BLaER1 treated with 17β-estradiol and CSF1 and Interleukin-3, amounts not matched to agents 10 nM and 100 nM (cell line): ENCODE results near the gene TLCD3A.

ENCODE experiments used
- H3K27ac ChIP-seq, 11 experiments: shearing (Covaris generic); formaldehyde crosslinking; 2 replicates each; pipeline ENCODE4 v1.8.1; 2022
- H3K27me3 ChIP-seq, 11 experiments: shearing (Covaris generic); formaldehyde crosslinking; 2 replicates each; pipeline ENCODE4 v1.8.1; 2022
- H3K36me3 ChIP-seq, 11 experiments: shearing (Covaris generic); formaldehyde crosslinking; 2 replicates each; pipeline ENCODE4 v1.8.1; 2022
- H3K4me1 ChIP-seq, 10 experiments: shearing (Covaris generic); formaldehyde crosslinking; 2 replicates each; pipeline ENCODE4 v1.8.1; 2022
- H3K4me2 ChIP-seq, 11 experiments: shearing (Covaris generic); formaldehyde crosslinking; 2 replicates each; pipeline ENCODE4 v1.8.1; 2022
- H3K4me3 ChIP-seq, 10 experiments: shearing (Covaris generic); formaldehyde crosslinking; 2 replicates each; pipeline ENCODE4 v1.8.1; 2022
- H3K9ac ChIP-seq, 11 experiments: shearing (Covaris generic); formaldehyde crosslinking; 2 replicates each; pipeline ENCODE4 v1.8.1; 2022
- H3K9me3 ChIP-seq, 11 experiments: shearing (Covaris generic); formaldehyde crosslinking; replicated peaks in 1 of 11; 2 replicates each; pipeline ENCODE4 v1.8.1; 2022
- H4K20me1 ChIP-seq, 11 experiments: shearing (Covaris generic); formaldehyde crosslinking; 2 replicates each; pipeline ENCODE4 v1.8.1; 2022
- Cebpa-rat ChIP-seq, 11 experiments: shearing (Covaris generic); IDR thresholded peaks; 2 replicates each; pipeline ENCODE4 v1.8.1; 2022

The TLCD3A gene

DNA sequence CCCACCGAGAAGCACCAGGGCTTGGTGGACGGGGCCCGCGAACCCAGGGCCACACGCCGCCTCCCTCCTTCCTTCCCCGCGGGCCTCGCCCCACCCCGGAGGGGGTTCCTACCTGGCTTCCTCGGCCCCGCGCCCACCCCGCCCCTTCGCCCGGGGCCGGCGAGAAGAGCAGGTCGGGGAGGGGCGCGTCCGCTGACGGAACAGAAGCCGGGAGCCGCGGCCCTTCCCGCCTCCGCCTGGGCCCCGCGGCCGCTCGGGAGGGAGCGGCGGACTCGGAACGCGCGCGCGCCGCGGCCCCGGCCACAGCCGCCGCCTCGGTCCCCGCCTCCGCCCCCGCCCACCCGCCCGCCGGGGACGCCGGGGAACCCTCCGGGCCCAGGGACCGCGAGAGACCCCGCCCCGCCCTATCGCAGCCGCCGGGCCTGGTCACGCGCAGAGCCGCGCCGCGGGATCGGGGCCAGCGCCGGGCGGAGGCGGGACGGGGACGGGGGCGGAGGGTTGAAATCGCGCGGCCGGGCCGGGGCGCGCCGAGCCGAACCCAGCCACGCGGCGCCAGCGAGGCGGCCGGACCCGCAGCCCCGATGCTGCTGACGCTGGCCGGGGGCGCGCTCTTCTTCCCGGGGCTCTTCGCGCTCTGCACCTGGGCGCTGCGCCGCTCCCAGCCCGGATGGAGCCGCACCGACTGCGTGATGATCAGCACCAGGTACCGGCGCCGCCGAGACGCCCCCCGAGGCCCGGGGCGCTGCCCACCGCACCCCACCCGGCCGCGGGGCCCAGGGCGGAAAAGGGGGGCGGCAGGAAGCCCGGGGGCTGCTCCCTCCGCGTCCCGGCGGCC is at the start of gene TLCD3A:
Gene TLCD3A (plus strand): TSS at position 530 of the 835 bp plus-strand sequence. CDS start 52 bp downstream, at position 582.
- no peak for TF ChIP-seq Cebpa-rat (IDR thresholded peaks at IDR 0.05)
- H3K9me3 ChIP-seq, result no peaks in the 10 kb centered on the region
- no peaks in the 10 kb centered on the region for H3K27me3 ChIP-seq
- peak within 1 kb of the TSS; percentile 83 to 94 (median 90) for H3K4me3 ChIP-seq
- H3K9ac ChIP-seq, result peak within 1 kb of the TSS; percentile 85 to 97 (median 92)
- peaks cover 0 to 42% (median 14%) of the 10 kb centered on the region in 11 experiments; a peak in 11 of 22 replicates for H4K20me1 ChIP-seq
- H3K4me2 ChIP-seq, result peak within 1 kb of the TSS; percentile 89 to 98 (median 97)
- H3K4me1 ChIP-seq, result peaks cover 15 to 41% (median 27%) of the 10 kb centered on the region in 10 experiments
- H3K36me3 ChIP-seq, result peaks cover 7 to 37% (median 29%) of the 10 kb centered on the region in 11 experiments; a peak in 20 of 22 replicates
- H3K27ac ChIP-seq, result peak within 1 kb of the TSS; percentile 71 to 93 (median 90)

GRCh38 chr17:683040-683439 is 49.4 kb upstream of the TLCD3A start:
- no peak for TF ChIP-seq Cebpa-rat (IDR thresholded peaks at IDR 0.05)
- H3K27ac ChIP-seq, result no peak overlapping the region
- no peak overlapping the region for H3K9ac ChIP-seq
- H3K4me3 ChIP-seq, result no peak overlapping the region
- peaks cover 0 to 6% (median 0%) of the 10 kb centered on the region in 11 experiments; a peak in 1 of 22 replicates for H3K9me3 ChIP-seq
- peaks cover 0 to 23% (median 0%) of the 10 kb centered on the region in 11 experiments; a peak in 7 of 22 replicates for H4K20me1 ChIP-seq
- peaks cover 37 to 79% (median 58%) of the 10 kb centered on the region in 11 experiments for H3K36me3 ChIP-seq
- H3K27me3 ChIP-seq, result no peaks in the 10 kb centered on the region
- peak overlapping the region in 7 of 11 experiments; percentile 4 to 52 (median 31); a peak in 8 of 22 replicates for H3K4me2 ChIP-seq
- peaks cover 13 to 48% (median 26%) of the 10 kb centered on the region in 10 experiments for H3K4me1 ChIP-seq

- no peak overlapping the region for H3K27ac ChIP-seq
- H3K4me3 ChIP-seq, result no peak overlapping the region
- H3K36me3 ChIP-seq, result peaks cover 39 to 81% (median 60%) of the 10 kb centered on the region in 11 experiments
- H3K27me3 ChIP-seq, result no peaks in the 10 kb centered on the region
- H3K4me2 ChIP-seq, result peak overlapping the region in 6 of 11 experiments; percentile 3 to 38 (median 28); a peak in 7 of 22 replicates
- H3K4me1 ChIP-seq, result peaks cover 17 to 50% (median 26%) of the 10 kb centered on the region in 10 experiments
- H4K20me1 ChIP-seq, result peaks cover 0 to 23% (median 0%) of the 10 kb centered on the region in 11 experiments; a peak in 8 of 22 replicates
- no peak overlapping the region for H3K9ac ChIP-seq
- no peak for TF ChIP-seq Cebpa-rat (IDR thresholded peaks at IDR 0.05)
- peaks cover 0 to 6% (median 0%) of the 10 kb centered on the region in 11 experiments; a peak in 1 of 22 replicates for H3K9me3 ChIP-seq
These were observed 48.7 kb upstream of the TLCD3A start for GRCh38 chr17:683499-684254.

DNA sequence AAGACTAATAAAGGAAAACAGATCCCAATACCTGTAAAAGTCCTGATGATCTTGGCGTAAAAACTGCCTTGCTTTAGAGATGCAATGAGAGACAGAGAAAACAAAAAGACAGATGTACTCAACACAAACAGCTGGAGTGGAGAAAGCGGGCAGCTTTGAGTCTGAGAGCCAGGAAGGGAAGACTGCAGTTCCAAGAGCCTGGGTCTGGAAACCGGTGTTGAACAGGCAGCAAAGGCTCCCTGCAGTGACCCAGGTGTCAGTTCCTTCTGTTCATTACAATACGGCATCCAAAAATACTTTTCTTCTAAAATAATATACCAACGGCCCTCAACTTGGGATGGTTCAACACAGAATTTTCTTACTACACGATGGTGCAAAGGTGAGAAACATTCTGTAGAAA is 47.4 kb upstream of the TLCD3A start:
- H3K4me2 ChIP-seq, result no peak overlapping the region
- no peak overlapping the region for H3K4me3 ChIP-seq
- no peak for TF ChIP-seq Cebpa-rat (IDR thresholded peaks at IDR 0.05)
- peaks cover 0 to 6% (median 0%) of the 10 kb centered on the region in 11 experiments; a peak in 1 of 22 replicates for H3K9me3 ChIP-seq
- H3K9ac ChIP-seq, result no peak overlapping the region
- peaks cover 23 to 53% (median 26%) of the 10 kb centered on the region in 10 experiments for H3K4me1 ChIP-seq
- H3K27me3 ChIP-seq, result no peaks in the 10 kb centered on the region
- H3K36me3 ChIP-seq, result peaks cover 50 to 83% (median 68%) of the 10 kb centered on the region in 11 experiments
- H3K27ac ChIP-seq, result no peak overlapping the region
- H4K20me1 ChIP-seq, result peaks cover 0 to 29% (median 0%) of the 10 kb centered on the region in 11 experiments; a peak in 9 of 22 replicates

DNA sequence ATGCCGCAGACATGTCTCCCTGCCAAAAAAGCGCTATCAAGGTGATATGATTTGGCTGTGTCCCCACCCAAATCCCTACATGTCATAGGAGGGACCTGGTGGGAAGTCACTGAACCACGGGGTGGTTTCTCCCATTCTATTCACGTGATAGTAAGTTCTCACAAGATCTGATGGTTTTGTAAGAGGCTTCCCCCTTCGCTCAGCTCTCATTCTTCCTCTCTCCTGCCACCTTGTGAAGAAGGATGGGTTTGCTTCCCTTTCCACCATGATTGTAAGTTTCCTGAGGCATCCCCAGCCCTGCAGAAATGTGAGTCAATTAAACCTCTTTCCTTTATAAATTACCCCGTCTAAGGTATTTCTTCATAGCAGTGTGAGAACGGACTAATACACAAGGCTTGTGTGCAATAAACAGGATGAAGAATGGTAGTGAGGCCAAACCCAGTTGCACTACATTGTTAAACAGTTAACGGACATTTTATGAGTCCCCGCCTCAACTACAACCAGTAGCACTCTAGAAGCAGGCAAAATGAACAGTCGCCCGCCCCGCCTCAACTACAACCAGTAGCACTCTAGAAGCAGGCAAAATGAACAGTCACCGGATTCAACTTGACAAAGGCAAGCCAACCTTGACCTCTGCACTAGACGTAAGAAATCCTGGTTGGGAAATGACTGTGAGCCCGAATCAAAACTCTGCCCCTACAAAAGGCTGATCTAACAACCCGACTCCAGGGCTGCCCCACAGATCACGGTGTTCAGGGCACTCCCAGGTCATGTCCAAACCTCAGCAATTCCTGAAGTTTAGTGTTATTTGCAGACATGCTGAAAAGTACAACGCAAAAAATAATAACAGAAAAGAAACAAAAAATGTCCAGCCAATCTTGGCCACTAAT is 44.1 kb upstream of the TLCD3A start:
- no peak overlapping the region; a peak in 1 of 22 replicates for H3K9ac ChIP-seq

DNA sequence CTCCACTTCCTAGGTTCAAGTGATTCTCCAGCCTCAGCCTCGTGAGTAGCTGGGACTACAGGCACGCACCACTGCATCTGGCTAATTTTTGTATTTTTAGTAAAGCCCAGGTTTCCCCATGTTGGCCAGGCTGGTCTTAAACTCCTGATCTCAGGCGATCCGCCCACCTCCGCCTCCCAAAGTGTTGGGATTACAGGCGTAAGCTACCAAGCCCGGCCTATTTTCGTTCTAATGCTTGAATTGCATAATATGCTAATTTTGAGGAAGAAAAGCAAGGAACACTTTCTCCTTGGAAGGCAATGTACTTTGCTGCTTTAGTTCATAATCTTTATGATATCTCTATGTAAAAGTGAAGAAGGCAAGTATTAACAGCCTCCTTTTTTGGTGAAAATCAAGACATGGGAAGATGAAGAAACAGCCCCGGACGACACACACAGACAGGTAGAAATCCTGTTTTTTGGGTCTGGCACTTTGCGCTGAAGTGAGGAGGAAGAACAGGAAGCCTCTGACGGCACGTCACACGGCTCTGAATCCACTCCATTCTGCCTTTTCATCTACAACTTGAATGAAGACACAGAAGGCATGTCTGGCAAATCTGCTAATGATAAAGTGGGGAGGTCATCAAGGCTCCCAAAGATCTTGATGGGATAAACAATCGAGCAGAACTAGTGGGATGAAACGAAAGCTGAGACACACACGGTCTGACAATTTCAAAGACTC is 42.7 kb upstream of the TLCD3A start:
- peak overlapping the region in 2 of 11 experiments; percentile 0 to 5; a peak in 3 of 22 replicates for H3K4me2 ChIP-seq
- TF ChIP-seq Cebpa-rat (IDR thresholded peaks at IDR 0.05), result no peak
- H3K4me1 ChIP-seq, result peaks cover 0 to 21% (median 2%) of the 10 kb centered on the region in 10 experiments; a peak in 7 of 20 replicates
- H3K9me3 ChIP-seq, result no peaks in the 10 kb centered on the region
- H3K4me3 ChIP-seq, result no peak overlapping the region
- H3K27me3 ChIP-seq, result no peaks in the 10 kb centered on the region
- H3K27ac ChIP-seq, result no peak overlapping the region
- no peak overlapping the region for H3K9ac ChIP-seq
- peaks cover 0 to 10% (median 0%) of the 10 kb centered on the region in 11 experiments; a peak in 5 of 22 replicates for H4K20me1 ChIP-seq
- peaks cover 68 to 99% (median 89%) of the 10 kb centered on the region in 11 experiments for H3K36me3 ChIP-seq

More for the DNA sequence above, 44.1 kb upstream of the TLCD3A start:
- Histone ChIP-seq H3K4me3 (no peak overlapping the region), H3K27ac (peak overlapping the region in 3 of 11 experiments; percentile 31 to 41 (median 34); a peak in 4 of 22 replicates), H3K9me3 (no peaks in the 10 kb centered on the region), H3K4me2 (0 out of 22 replicates have a peak overlapping the region, but pooled peaks of 1 of the 11 experiments have one; percentile 18), H4K20me1 (peaks cover 0 to 12% (median 0%) of the 10 kb centered on the region in 11 experiments; a peak in 5 of 22 replicates), H3K36me3 (peaks cover 63 to 99% (median 81%) of the 10 kb centered on the region in 11 experiments), H3K4me1 (peaks cover 4 to 30% (median 8%) of the 10 kb centered on the region in 10 experiments; a peak in 15 of 20 replicates), H3K27me3 (no peaks in the 10 kb centered on the region)
- no peak for TF ChIP-seq Cebpa-rat (IDR thresholded peaks at IDR 0.05)

DNA sequence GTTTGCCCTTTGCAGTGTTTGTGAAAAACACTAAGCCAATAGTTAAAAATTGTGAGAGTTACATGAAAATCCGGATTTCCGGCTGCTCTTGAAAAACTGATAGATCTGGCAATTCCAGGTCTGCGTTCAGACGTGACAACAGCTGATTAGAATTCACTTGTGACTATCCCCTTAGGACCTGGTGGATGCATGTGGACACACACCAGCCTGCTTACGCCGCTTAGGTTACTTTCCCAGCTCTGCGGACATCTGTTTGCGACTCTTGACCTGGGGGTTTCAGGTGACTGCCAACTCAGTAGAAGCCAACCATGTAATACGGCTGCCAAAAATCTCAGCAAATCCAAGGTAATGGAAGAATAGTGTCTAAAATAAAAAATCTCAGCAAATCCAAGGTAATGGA is 42.0 kb upstream of the TLCD3A start:
- no peak overlapping the region; a peak in 1 of 22 replicates for H3K9ac ChIP-seq
- no peak overlapping the region for H3K27ac ChIP-seq
- no peak overlapping the region for H3K4me2 ChIP-seq
- peaks cover 69 to 99% (median 89%) of the 10 kb centered on the region in 11 experiments for H3K36me3 ChIP-seq
- H3K9me3 ChIP-seq, result no peaks in the 10 kb centered on the region
- TF ChIP-seq Cebpa-rat (IDR thresholded peaks at IDR 0.05), result no peak
- H3K4me3 ChIP-seq, result no peak overlapping the region
- H3K4me1 ChIP-seq, result peaks cover 0 to 21% (median 2%) of the 10 kb centered on the region in 10 experiments; a peak in 7 of 20 replicates
- peaks cover 0 to 8% (median 0%) of the 10 kb centered on the region in 11 experiments; a peak in 5 of 22 replicates for H4K20me1 ChIP-seq
- H3K27me3 ChIP-seq, result no peaks in the 10 kb centered on the region
